ENCODE data around the gene GRID1. TPM values are rescaled to one million over a fixed set of nuclear protein-coding genes. Genes with fewer than 3 reads are reported as not detected.
"Not testable (repeated sequence)": the region's sequence is repeated elsewhere in the genome, so short reads cannot be mapped to it uniquely, and the experiment has no call there.

Gene GRID1
- total RNA-seq, 3 donors from 2014 or later = 0.61 to 1.9 (median 0.87) TPM

DNA sequence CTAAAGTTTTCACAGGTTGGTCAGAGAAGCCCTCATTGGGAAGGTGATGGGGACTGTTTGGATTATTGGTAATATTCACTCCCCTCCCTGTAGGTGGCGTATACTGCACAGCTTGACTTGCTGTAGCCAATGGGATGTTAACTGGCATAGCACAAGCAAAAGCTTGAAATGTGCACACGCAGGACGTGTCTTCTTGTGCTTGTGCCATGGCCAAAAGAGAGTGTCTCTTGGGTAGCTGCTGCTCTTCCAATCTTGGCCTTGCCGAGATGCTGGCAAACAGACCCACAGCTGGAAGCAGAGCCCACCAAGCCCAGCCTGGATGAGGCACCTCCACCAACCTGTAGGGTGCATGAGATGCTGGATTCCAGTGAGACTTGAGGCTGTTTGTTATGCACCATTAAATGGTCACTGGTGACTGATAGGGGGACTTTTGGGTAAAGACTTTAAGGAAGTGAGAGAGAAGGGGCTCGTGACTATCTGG is 266.0 kb downstream of the GRID1 start:
- TF ChIP-seq, protein P1, sequence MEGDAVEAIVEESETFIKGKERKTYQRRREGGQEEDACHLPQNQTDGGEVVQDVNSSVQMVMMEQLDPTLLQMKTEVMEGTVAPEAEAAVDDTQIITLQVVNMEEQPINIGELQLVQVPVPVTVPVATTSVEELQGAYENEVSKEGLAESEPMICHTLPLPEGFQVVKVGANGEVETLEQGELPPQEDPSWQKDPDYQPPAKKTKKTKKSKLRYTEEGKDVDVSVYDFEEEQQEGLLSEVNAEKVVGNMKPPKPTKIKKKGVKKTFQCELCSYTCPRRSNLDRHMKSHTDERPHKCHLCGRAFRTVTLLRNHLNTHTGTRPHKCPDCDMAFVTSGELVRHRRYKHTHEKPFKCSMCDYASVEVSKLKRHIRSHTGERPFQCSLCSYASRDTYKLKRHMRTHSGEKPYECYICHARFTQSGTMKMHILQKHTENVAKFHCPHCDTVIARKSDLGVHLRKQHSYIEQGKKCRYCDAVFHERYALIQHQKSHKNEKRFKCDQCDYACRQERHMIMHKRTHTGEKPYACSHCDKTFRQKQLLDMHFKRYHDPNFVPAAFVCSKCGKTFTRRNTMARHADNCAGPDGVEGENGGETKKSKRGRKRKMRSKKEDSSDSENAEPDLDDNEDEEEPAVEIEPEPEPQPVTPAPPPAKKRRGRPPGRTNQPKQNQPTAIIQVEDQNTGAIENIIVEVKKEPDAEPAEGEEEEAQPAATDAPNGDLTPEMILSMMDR (IDR thresholded peaks at IDR 0.05) = peak; percentile 7
- peak; percentile 65 for ATAC-seq
- H3K36me3 ChIP-seq (ENCODE audit: low read depth) = no peaks in the 10 kb centered on the region
- H3K4me3 ChIP-seq = no peak overlapping the region
- no peaks in the 10 kb centered on the region for H3K9me3 ChIP-seq
- intact Hi-C loops (cut with DNase I, micrococcal nuclease) = no loop called here
- H3K4me1 ChIP-seq (ENCODE audit: low read depth) = no peaks in the 10 kb centered on the region
- peak in 1 of 3 donors; percentile 8 for DNase-seq

DNA sequence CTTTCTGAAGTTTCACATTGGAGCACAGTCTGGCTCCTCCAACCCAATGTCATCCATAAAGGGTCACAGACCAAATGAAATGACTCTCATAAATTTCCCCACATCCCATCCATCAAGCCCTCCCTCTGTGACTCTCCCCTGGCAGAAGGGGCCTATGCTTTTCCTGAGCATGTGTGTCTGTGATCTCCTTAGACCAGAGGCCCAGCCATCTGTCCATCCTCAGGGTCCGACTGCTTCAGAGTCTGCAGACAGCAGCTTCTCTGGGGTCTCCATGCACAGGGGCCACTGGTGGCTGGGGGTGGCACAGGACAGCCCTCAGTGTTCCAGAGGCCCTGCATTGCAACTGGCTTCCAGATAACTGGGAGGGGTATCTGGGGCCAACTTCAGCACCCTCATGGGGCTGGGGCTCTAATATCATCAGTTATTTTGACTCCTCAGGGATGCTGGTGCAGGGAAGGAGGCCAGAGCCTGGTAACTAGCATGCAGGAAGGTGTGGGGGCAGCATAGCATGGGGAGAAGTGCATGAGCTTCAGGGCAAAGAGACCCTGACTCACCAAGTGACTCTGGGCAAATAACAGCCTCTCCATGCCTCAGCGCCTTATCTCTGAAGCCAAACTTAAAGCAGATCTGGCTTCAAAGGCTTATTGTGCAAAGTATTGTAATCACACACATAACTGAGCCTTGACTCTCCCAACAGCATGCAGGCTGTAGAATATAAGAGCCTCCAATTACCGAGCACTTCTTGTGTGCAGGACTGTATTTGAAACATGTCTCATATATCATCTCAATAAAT is 266.9 kb downstream of the GRID1 start:
- no peak for ATAC-seq
- no peaks in the 10 kb centered on the region for H3K9me3 ChIP-seq
- H3K36me3 ChIP-seq (ENCODE audit: low read depth) = no peaks in the 10 kb centered on the region

DNA sequence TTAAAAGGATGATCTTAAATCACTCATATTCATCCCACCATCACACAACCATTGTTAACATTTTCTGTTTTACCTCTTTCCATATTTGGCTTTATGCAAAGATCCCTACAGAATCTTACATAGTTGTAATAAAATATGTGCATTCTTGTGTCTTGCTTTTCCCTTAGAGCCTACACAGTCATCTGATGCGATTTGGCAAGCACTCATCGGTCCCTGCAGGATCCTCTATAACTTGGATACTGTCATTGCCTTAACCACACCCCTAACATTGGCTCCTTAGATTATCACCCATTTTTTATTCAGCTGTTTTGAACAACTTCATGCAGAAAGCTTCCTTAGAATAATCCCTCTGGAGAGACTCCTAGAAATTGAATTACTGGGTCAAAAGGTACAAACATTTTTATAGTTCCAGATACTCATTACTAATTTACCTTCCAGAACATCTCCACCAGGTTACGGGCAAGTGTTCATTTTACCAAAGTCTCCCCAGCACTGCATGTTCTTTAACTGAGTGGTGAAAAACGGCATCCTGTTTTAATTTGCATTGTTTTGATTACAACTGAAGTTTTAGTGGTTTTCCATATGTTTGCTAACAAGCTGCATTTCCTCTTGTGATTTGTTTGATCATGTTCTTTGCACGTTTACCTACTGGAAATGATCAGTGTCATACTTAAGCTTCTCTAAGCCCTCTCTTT is 268.3 kb downstream of the GRID1 start:
- no peaks in the 10 kb centered on the region for H3K36me3 ChIP-seq (ENCODE audit: low read depth)
- H3K4me3 ChIP-seq = no peak overlapping the region
- intact Hi-C loops (cut with DNase I, micrococcal nuclease) = no loop called here
- H3K4me1 ChIP-seq (ENCODE audit: low read depth) = no peaks in the 10 kb centered on the region
- TF ChIP-seq, protein P1 (IDR thresholded peaks at IDR 0.05) = no peak
- no peaks in the 10 kb centered on the region for H3K9me3 ChIP-seq
- DNase-seq (no peak), ATAC-seq (no peak)

More for the DNA sequence above, 266.9 kb downstream of the GRID1 start:
- Histone ChIP-seq H3K4me1 (ENCODE audit: low read depth) (no peaks in the 10 kb centered on the region), H3K4me3 (no peak overlapping the region)
- DNase-seq = no peak
- intact Hi-C loops (cut with DNase I, micrococcal nuclease) = no loop called here
- TF ChIP-seq, protein P1 (IDR thresholded peaks at IDR 0.05) = no peak

DNA sequence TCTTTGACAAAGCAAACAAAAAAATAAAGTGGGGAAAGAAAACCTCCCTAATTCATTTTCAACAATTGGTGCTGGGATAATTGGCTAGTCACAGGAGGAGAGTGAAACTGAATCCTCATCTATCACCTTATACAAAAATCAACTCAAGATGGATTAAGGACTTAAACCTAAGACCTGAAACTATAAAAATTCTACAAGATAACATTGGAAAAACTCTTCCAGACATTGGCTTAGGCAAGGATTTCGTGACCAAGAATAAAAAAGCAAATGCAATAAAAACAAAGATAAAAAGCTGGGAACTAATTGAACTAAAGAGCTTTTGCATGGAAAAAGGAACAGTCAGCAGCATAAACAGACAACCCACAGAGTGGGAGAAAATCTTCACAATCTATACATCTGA is 271.5 kb downstream of the GRID1 start:
- DNase-seq; intact Hi-C loops (cut with DNase I, micrococcal nuclease); H3K9me3 ChIP-seq; H3K4me3 ChIP-seq; H3K36me3 ChIP-seq (ENCODE audit: low read depth); H3K4me1 ChIP-seq (ENCODE audit: low read depth); ATAC-seq: not testable (repeated sequence)

DNA sequence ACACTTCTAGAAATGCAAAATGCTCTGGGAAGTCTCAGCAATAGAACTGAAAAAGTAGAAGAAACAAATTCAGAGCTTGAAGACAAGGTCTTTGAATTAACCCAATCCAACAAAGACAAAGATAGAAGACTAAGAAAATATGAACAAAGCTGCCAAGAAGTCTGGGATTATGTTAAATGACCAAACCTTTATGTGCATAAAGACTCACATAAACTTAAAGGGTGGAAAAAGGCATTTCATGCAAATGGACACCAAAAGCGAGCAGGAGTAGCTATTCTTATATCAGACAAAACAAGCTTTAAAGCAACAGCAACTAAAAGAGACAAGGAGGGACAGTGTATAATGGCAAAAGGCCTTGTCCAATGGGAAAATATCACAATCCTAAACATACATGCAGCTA is 274.3 kb downstream of the GRID1 start:
- intact Hi-C loops (cut with DNase I, micrococcal nuclease); ATAC-seq; DNase-seq; H3K4me1 ChIP-seq (ENCODE audit: low read depth); H3K36me3 ChIP-seq (ENCODE audit: low read depth); H3K9me3 ChIP-seq; H3K4me3 ChIP-seq: not testable (repeated sequence)

DNA sequence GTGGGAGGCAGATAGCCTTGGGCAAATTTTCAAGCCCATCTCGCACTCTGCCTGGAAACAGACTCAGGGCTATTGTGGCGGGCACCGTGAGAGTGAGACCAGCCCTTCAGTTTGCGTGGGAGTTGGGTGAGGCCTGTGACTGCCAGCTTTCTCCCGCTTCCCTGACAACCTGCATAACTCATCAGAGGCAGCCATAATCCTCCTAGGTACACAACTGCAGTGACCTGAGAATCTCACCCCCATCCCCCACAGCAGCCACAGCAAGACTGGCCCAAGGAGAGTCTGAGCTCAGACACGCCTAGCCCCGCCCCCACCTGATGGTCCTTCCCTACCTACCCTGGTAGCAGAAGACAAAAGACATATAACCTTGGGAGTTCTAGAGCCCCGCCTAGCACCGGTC is 275.4 kb downstream of the GRID1 start:
- ATAC-seq = no peak
- TF ChIP-seq, protein P1 (IDR thresholded peaks at IDR 0.05) = no peak
- intact Hi-C loops (cut with DNase I, micrococcal nuclease) = no loop called here

More for the DNA sequence above, 275.4 kb downstream of the GRID1 start:
- no peak for DNase-seq
- Histone ChIP-seq H3K4me3 (no peak overlapping the region), H3K9me3 (no peaks in the 10 kb centered on the region), H3K4me1 (ENCODE audit: low read depth) (no peaks in the 10 kb centered on the region), H3K36me3 (ENCODE audit: low read depth) (no peaks in the 10 kb centered on the region)
